ENCODE measurements around the gene MCRS1. TPM values are rescaled to one million over a fixed set of nuclear protein-coding genes. Genes with fewer than 3 reads are reported as not detected.

Gene MCRS1
- total RNA-seq, 1 experiment from 2014 or later, result 58.7 TPM

DNA sequence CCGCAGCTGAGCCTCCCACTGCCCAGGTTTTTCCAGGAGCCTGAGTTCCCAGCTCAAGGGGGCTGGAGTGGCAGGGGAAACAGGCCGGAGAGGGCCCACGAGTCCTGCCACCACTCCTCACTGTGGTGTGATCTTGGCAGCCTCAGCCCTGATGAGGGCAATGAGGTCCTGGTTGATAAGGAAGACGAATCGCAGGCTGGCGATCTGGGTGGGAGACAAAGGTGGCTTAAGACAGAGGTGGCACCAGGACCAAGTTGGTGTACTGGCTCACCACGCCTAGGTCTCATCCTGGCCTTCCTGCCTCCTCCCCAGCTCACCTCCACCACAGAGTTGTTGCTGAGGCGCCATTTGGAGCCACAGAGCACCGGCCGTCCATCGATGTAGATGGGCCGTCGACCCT is 9.4 kb downstream of the MCRS1 start:
- CTCF ChIA-PET, result interaction anchor here (0.6 to 1.4 kb wide), 4 partner anchors 9 to 200 kb away, joined by 3 to 6 read pairs (median 4); partner anchors contain the start of gene MCRS1
- H3K27me3 Mint-ChIP-seq (ENCODE audit: insufficient read depth, unreplicated experiment), result peaks cover 2% of the 10 kb centered on the region
- no peak overlapping the region for H3K4me3 Mint-ChIP-seq (ENCODE audit: unreplicated experiment)
- TF ChIP-seq, protein P1, sequence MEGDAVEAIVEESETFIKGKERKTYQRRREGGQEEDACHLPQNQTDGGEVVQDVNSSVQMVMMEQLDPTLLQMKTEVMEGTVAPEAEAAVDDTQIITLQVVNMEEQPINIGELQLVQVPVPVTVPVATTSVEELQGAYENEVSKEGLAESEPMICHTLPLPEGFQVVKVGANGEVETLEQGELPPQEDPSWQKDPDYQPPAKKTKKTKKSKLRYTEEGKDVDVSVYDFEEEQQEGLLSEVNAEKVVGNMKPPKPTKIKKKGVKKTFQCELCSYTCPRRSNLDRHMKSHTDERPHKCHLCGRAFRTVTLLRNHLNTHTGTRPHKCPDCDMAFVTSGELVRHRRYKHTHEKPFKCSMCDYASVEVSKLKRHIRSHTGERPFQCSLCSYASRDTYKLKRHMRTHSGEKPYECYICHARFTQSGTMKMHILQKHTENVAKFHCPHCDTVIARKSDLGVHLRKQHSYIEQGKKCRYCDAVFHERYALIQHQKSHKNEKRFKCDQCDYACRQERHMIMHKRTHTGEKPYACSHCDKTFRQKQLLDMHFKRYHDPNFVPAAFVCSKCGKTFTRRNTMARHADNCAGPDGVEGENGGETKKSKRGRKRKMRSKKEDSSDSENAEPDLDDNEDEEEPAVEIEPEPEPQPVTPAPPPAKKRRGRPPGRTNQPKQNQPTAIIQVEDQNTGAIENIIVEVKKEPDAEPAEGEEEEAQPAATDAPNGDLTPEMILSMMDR (IDR thresholded peaks at IDR 0.05; ENCODE audit: unreplicated experiment), result no peak
- H3K36me3 Mint-ChIP-seq (ENCODE audit: insufficient read depth, unreplicated experiment), result peaks cover 49% of the 10 kb centered on the region
- no peak for DNase-seq (ENCODE audit: unreplicated experiment)
- BruUV-seq (replicated peaks), result no TSS peak
- POLR2A ChIA-PET, result interaction anchor here (0.8 kb wide), 1 partner anchor 8 kb away, joined by 3 read pairs; no protein-coding TSS in a partner anchor
- intact Hi-C loops (cut with micrococcal nuclease), result no loop called here
- H3K27ac Mint-ChIP-seq (ENCODE audit: low read depth, unreplicated experiment), result no peak overlapping the region
- H3K4me1 Mint-ChIP-seq (ENCODE audit: insufficient read depth, unreplicated experiment), result no peaks in the 10 kb centered on the region
- H3K9me3 Mint-ChIP-seq (ENCODE audit: unreplicated experiment), result no peaks in the 10 kb centered on the region

DNA sequence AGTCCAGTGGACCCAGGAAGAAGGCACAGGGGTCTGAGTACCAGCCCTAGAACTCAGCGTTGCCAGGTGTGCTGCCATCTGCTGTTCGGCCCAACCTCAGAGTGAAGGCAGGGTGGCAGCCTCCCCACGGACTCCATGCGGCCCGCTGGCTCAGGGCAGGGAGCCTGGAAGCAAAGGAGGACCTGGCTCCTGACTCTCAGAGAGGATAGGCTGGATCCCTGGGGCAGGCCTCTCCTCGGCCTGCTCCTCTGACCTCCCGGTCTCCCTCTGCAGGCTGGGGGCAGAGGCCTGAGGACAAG is 10.1 kb downstream of the MCRS1 start:
- Mint-ChIP-seq H3K9me3 (ENCODE audit: unreplicated experiment) (no peaks in the 10 kb centered on the region), H3K36me3 (ENCODE audit: insufficient read depth, unreplicated experiment) (peaks cover 42% of the 10 kb centered on the region), H3K4me1 (ENCODE audit: insufficient read depth, unreplicated experiment) (no peaks in the 10 kb centered on the region), H3K27me3 (ENCODE audit: insufficient read depth, unreplicated experiment) (peaks cover 8% of the 10 kb centered on the region), H3K27ac (ENCODE audit: low read depth, unreplicated experiment) (no peak overlapping the region), H3K4me3 (ENCODE audit: unreplicated experiment) (no peak overlapping the region)
- BruUV-seq (replicated peaks), result no TSS peak
- ChIA-PET CTCF (interaction anchor here (0.7 to 1.4 kb wide), 3 partner anchors 10 to 199 kb away, joined by 3 to 6 read pairs (median 5); partner anchors contain the start of gene MCRS1), POLR2A (interaction anchor here (0.8 kb wide), 1 partner anchor 9 kb away, joined by 3 read pairs; no protein-coding TSS in a partner anchor)
- TF ChIP-seq, protein P1 (IDR thresholded peaks at IDR 0.05; ENCODE audit: unreplicated experiment), result peak; percentile 18
- DNase-seq (ENCODE audit: unreplicated experiment), result no peak
- intact Hi-C loops (cut with micrococcal nuclease), result no loop called here

DNA sequence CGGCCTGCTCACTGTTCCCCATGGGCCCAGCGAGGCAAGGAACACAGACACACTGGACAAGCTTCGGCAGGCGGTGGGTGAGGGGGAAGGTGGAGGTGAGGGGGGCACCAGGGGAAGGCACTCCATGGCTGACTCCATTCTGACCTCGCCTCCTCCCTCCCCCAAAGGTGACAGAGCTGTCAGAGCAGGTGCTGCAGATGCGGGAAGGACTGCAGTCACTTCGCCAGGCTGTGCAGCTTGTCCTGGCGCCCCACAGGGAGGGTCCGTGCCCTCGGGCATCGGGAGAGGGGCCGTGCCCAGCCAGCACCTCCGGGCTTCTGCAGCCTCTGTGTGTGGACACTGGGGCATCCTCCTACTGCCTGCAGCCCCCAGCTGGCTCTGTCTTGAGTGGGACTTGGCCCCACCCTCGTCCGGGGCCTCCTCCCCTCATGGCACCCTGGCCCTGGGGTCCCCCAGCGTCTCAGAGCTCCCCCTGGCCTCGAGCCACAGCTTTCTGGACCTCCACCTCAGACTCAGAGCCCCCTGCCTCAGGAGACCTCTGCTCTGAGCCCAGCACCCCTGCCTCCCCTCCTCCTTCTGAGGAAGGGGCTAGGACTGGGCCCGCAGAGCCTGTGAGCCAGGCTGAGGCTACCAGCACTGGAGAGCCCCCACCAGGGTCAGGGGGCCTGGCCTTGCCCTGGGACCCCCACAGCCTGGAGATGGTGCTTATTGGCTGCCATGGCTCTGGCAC is 10.6 kb downstream of the MCRS1 start:
- no TSS peak for BruUV-seq (replicated peaks)
- CTCF ChIA-PET, result interaction anchor here (0.9 kb wide), 2 partner anchors 9 to 23 kb away, joined by 3 to 4 read pairs; no protein-coding TSS in a partner anchor
- Mint-ChIP-seq H3K27ac (ENCODE audit: low read depth, unreplicated experiment) (no peak overlapping the region), H3K27me3 (ENCODE audit: insufficient read depth, unreplicated experiment) (peaks cover 13% of the 10 kb centered on the region), H3K4me1 (ENCODE audit: insufficient read depth, unreplicated experiment) (peaks cover 4% of the 10 kb centered on the region), H3K9me3 (ENCODE audit: unreplicated experiment) (no peaks in the 10 kb centered on the region), H3K36me3 (ENCODE audit: insufficient read depth, unreplicated experiment) (peaks cover 38% of the 10 kb centered on the region), H3K4me3 (ENCODE audit: unreplicated experiment) (no peak overlapping the region)
- intact Hi-C loops (cut with micrococcal nuclease), result no loop called here
- DNase-seq (ENCODE audit: unreplicated experiment), result no peak
- TF ChIP-seq, protein P1 (IDR thresholded peaks at IDR 0.05; ENCODE audit: unreplicated experiment), result no peak
- POLR2A ChIA-PET, result interaction anchor here (0.8 to 1.9 kb wide), 2 partner anchors 10 kb away, joined by 3 to 9 read pairs; partner anchors contain the start of gene MCRS1

DNA sequence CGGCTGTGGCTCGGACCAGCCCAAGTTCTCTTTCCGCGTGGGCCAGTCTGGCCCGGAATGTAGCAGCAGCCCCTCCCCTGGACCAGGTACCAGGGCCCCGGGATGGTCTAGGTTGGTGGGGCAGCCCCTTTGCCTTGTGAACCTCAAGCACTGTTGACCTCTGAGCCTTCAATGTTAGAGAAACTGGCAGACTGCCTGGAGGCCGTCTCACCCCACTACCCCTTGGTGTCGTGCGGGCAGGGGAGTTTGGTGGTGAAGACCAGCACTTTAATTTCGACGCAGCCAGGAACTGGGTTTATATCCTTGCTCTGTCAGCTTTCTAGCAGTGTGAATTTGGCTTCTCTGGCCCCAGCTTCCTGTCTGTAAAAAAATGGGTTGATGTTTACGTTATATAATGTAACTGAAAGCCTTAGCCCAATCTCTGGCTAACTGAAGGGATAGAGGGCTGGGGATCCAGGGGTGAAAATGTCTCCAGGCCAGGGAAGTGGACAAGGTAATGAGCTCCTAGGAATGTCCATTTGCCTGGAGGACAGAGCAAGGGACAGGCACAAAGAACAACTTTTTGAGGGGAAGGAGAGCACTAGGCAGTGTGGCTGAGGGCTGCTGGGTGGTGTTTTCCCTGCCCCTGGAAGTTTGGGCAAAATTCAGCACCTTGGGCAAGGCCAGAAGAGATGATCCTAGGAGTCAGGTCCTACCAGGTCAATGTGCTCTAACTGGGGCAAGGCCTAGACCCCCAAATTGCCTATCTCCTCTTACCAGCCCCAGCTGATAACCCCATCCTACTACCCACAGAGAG is 11.4 kb downstream of the MCRS1 start:
- Mint-ChIP-seq H3K27me3 (ENCODE audit: insufficient read depth, unreplicated experiment) (peaks cover 15% of the 10 kb centered on the region), H3K4me3 (ENCODE audit: unreplicated experiment) (no peak overlapping the region), H3K4me1 (ENCODE audit: insufficient read depth, unreplicated experiment) (peaks cover 11% of the 10 kb centered on the region), H3K27ac (ENCODE audit: low read depth, unreplicated experiment) (no peak overlapping the region), H3K9me3 (ENCODE audit: unreplicated experiment) (no peaks in the 10 kb centered on the region), H3K36me3 (ENCODE audit: insufficient read depth, unreplicated experiment) (peaks cover 30% of the 10 kb centered on the region)
- no TSS peak for BruUV-seq (replicated peaks)
- CTCF ChIA-PET, result interaction anchor here (0.6 to 1.6 kb wide), 5 partner anchors 10 to 468 kb away, joined by 3 to 4 read pairs (median 3); partner anchors contain the start of gene TMBIM6
- intact Hi-C loops (cut with micrococcal nuclease), result no loop called here
- TF ChIP-seq, protein P1 (IDR thresholded peaks at IDR 0.05; ENCODE audit: unreplicated experiment), result no peak
- DNase-seq (ENCODE audit: unreplicated experiment), result no peak
- POLR2A ChIA-PET, result interaction anchor here (1.9 kb wide), 1 partner anchor 11 kb away, joined by 9 read pairs; the partner anchor contains the start of gene MCRS1

Data from MCF 10A (cell line).